SIG-M5 treated with dmso at 0.1 percent for 504 hours (cell line): Measurements from ENCODE around the gene ITPR2.
"Not testable (repeated sequence)": the region's sequence is repeated elsewhere in the genome, so short reads cannot be mapped to it uniquely, and the experiment has no call there.

Experiments
- DNase-seq: peaks from one replicate; lab custom pipeline; 2025; ENCODE audit not compliant: unreplicated experiment; lab: John Stamatoyannopoulos, UW

Gene ITPR2

DNA sequence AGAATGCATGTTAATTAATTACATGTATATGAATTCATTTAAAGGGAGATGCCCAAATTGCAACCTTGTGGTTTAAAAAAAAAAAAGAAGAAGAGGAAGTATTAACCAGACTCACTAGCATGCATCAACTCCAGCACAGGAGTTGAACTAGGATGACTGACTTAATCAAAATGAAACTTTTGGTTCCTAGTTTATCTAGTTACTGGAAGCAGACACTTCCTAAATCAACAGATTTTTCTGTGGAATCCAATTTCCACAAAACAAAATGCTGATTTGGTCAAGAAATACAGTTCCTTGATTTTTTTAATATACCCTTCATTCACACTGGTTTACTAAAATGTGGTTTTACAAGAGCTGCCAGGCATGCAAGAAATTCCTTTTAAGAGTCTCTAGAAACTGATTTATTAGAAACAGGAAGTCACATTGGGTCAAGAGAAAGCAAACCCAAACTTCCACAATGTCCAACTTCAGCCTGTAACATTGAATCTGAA lies 41.6 kb downstream of the ITPR2 start:
- DNase-seq, result peak; percentile 84

DNA sequence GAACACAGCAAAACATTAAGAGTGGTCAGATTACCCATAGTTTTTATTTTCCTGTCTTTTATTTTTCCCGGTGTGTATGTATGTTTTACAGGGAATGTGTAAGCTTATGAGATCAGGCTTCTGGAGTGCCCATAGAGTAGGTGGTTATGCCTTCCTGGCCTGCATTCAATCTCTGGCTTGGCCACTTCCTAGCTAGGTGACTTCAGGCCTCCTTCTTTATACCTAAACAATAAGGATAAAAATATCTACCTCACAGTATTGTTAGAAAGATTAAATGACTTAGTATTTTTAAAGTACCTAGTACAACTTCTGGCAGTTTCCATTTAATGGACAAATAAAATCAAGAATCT lies 42.4 kb downstream of the ITPR2 start:
- no peak for DNase-seq

DNA sequence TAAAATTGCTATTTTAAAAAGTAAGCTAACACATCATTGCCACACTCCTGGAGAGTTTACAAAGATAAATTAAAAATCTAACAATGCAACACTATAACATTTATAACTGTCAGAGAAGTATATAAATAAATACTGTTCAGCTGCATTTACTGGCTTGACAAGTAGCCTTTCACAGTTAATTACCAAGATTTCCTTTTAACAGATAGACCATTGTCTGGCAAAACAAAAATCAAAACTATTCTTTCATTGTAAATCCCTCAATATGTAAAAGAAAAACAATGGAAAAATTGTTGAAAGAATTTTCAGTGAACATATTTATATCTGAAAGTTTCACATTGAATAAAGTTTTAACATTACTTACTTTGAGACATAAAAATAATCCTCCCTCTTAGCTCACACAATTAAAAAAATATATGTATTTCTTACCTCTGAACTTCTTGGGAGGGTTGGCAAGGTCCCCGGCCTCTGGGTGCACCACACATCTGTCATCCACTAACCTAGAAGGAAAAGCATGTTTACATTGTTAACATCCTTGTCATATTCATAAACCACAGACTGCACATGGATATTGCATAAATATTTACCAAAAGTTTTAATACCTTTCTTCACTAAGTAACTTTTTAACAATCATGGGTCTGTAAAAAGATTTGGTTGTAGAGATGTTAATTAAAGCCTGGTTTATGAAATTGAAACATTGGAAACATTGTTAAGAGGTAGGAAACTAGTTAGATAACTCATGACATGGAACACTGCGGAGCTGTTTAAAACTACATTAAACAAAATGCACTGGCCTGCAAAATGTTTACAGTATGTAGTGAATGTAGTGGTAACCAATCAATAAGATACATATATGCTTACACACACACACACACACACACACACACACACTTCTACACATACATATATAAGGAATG lies 43.0 kb downstream of the ITPR2 start:
- no peak for DNase-seq

- DNase-seq, result no peak
Measured at GRCh38 chr12:26786865-26787514, 46.0 kb downstream of the ITPR2 start.

DNA sequence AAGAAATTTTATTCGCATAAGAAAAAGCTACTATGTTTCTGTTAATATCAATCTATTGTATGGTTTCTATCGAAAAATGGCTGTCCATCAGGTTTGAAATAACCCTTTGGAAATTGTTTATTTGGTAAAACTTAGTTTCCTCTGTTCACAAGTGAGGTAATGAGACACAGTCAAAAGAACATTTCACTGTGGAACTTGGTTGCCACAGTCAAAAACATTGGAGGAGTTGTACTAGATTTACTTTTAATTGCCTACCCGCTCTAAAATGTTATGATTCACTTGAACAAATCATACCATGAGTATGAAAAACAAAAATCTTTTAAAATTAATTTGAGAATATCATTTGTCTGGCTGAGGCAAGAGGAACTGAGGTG lies 46.5 kb downstream of the ITPR2 start:
- no peak for DNase-seq

DNA sequence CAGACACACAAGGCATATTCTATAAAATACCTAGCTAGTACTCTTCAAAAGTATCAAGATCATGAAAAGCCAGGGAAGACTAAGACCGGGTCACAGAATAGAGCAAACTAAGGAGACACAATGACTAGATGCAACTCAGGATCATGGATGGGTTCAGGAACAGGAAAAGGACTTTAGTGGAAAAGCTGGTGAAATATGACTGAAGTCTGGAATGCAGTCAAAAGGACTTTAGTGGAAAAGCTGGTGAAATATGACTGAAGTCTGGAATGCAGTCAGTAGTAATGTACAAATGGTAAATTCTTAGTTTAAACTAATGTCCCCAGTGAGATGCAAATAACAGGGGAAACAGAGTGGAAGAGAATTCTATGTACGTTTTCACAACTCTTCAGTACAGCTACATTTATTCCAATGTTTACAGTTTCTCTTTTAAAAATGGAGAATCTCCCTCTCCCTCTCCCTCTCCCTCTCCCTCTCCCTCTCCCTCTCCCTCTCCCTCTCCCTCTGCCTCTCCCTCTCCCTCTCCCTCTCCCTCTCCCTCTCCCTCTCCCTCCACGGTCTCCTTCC lies 49.1 kb downstream of the ITPR2 start:
- not testable (repeated sequence) for DNase-seq

DNA sequence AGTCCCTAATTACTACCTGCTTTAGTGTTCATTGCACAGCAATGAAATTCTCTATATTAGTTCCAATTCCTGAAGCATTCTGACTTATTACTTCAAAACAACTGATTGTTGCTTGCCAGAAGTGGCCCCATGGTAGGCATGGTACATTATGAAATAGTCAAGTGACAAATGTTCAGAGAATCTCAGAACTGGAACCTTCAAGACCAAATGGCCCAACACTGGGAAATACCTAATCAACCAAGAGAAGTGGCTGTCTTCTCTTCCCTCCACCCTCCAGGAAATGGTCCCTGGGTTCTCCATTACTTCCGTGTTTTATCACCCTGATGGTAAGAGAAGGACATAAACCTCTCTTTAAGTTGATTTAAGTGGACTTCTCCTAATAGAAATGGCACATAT lies 49.9 kb downstream of the ITPR2 start:
- DNase-seq, result no peak

DNA sequence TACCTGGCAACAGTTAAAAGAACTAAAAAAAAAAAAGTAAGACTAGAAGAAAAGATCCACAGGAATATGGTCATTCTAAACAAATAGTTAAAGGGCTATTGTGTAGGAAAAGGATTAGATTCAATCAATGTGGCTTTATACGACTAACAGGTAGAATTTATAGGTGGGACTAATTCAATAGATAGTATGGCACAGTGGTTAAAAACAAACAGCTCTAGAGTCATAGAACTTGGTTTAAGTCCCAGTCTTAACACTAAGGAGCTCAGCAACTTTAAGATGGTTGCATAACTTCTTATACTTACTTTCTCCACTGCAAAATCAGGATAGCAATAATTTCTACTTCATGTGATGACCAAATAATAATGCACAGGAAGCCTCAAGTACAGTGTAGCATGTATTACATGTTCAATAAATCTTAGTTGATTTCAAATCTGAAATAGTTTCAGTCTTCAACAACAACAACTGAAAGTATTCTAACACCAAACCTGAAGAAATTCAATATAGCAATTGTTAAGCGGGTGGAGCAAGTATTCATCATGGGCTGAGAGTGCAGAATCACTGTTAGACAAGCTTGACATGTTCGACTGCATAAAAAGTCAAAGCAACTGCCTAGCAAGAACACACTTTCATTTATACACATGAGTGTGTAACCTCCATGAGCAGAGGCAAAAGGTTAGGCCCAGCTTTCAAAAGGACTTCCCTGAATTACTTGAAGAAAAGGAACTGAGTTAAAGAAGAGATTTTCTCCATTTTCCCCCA lies 50.4 kb downstream of the ITPR2 start:
- no peak for DNase-seq

DNA sequence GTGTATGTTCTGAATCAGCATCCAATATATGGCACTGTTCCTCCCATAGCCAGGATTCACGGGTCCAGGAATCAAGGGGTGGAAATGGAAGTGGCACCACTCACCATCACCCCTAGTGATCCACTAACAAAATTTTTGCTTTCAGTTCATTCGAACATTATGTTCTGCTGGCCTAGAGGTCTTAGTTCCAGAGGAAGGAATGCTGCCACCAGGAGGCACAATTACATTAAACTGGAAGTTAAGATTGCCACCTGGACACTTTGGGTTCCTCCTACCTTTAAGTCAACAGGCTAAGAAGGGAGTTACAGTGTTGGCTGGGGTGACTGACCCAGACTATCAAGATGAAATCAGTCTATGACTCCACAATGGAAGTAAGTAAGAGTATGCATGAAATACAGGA lies 52.3 kb downstream of the ITPR2 start:
- not testable (repeated sequence) for DNase-seq

- DNase-seq, result not testable (repeated sequence)
Measured at GRCh38 chr12:26778173-26778775, 54.7 kb downstream of the ITPR2 start.

- no peak for DNase-seq
Measured at GRCh38 chr12:26777236-26777635, 55.8 kb downstream of the ITPR2 start.

- DNase-seq, result not testable (repeated sequence)
Measured at GRCh38 chr12:26775991-26776390, 57.0 kb downstream of the ITPR2 start.

DNA sequence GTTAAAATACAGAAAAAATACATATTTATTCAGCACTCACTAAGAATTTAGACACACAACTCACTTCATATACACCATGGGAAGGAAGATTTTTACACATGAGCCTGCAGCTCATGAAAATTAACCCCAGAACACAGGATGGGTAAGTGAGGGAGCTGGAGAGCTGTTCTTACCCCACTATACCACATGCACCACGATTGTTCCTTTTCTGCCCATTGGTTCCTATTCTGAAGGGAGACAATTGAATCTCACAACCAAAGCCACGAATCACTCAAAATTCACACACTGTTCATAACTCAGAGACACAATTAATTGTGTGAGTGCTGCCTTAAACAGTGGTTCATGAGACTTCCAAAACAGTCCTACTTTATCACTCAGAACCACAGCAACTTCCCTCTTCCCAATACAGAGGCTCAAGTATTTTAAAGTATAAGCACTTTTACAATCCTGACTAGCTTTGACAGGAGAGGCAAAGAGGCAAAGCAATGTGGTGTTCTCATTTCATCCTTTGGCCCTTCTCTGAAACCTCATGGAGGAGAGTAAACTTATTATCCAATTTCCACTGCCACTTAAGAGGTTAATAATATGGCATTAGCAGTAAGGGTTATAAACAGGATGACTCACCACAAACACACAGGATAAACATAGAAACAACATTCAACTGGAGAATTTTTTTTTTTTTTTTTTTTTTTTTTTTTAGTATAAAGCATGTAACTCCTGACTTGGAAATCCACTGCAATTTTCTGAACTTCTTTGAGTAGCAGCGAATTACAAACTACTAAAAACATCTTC lies 59.5 kb downstream of the ITPR2 start:
- no peak for DNase-seq

DNA sequence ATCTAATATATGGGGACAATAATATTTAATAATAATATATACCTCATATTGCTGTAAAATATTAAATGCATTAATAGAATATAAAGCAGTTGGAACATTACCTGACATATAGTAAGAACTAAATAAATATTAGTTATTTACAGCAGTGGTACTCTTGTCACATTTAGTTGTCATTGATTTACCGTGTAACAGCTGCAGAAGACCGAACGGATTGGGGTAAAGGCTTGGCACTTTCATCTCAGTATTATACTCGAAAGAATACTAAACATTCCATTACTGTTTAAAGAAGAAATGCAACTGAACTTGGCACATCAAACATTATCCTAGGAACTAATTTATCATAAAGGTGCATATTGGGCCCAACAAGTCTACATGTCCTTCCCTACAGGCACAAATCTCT lies 61.1 kb downstream of the ITPR2 start:
- no peak for DNase-seq

DNA sequence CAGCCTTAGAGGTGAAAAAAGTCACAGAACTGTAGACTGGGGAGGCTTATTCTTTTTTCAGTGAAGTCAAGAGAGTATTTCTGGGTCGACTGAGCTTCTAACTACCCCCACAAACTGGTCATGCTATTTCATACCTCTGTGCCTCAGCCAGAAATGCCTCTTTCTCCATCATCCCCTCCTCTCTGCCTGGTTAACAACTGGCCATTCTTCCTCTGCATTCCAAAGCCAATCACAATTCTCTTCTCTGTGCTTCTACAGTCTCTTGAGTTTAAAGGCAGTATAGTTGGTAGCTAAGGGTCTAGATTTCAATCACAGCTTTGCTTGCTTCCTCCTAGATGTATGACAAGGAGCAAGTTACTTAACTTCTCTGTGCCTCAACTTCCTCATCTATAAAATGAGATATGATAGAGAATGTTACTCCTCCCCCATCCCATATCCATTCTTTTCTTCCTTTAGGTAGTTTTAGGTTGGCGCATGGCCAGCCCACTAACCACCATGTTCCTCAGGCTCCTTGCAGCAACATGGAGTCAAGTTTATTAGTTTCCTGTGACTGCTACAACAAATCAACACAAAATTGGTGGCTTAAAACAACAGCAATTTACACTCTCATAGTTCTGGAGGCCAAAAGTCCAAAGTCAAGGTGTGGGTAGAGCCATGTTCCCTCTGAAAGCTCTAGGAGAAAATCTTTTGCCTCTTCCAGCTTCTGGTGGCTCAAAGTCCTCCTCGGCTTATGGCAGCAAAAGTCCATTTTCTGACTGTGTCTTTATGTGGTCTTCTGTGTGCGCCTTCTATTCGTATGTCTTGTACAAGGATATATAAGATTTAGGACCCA lies 62.5 kb downstream of the ITPR2 start:
- DNase-seq, result no peak

DNA sequence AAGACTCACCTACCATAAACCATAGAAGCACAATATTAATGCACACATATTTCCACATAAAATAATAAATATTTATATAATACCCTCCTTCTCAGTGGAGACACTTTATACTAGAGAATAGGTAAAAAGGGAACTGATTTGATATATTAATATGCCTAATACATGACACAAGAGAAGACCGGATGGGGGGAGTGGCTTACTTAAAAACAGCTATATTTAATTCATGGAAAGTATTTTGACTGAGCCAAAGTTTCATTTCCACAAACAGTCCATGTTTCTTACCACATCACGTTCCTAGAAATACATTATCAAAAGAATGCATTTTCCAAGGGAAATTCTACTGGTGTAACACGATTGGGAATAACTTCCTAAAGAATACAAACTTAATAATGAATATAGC lies 63.4 kb downstream of the ITPR2 start:
- DNase-seq, result no peak

DNA sequence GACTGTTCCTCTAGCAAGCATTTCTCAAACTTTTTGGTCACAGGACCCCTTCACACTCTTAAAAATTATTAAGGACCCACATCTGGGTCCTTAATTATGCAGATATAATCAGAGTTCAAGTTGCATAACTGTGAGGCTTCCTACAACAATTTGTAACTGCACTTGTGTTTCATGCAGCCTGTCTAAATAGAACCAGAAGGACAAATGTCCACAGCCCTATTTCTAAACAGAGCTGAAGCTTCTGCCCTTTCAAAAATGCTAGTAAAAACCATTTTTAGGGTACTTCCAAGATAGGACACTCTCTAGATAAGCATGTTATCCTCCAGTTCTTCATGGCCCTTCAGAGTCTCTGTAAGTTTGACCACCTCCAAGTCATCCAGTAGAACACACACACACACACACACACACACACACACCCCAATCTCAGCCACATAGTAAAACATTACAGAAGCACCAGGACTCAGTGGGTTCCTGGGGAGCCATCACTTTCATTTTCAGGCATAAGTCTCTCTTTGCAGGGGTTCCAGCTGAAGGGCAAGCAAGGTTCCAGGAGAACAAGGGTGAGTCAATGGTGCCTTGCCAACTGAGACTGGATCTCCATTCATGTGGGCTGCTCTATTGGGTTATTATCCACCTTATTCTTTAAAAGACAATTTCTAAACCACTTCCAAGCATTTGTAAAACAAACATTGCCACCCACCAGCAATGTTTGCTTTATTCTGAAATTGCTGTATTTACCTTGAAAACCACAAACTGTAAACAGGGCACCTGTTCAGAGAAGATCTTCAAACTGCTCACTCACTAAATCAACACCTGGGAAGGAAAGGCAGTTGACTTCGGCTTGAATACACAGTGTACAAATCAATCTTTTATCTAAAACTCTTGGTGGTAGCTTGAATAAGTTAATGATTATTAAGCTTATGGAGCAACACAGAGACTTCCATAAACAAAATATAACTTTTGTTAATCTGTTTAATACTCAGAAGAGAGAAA lies 64.1 kb downstream of the ITPR2 start:
- DNase-seq, result no peak

DNA sequence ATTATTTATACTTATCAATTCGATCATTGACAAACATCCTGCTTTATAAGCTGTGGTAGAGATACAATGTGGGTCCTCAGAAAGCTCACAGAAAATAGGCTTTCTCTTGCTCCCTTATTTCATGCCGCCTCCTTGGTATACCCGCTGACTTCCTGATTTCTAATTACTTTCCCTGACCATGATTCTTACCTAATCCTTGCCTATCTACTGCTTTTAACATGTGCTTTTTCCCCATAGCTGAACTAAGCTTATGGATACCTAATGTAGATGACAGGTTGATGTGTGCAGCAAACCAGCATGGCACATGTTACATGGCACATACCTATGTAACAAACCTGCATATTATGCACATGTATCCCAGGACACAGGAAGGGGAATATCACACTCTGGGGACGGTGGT lies 65.1 kb downstream of the ITPR2 start:
- no peak for DNase-seq
